HG02678 (cell line): ENCODE results near the gene ASF1B.
"Not testable (repeated sequence)": the region's sequence is repeated elsewhere in the genome, so short reads cannot be mapped to it uniquely, and the experiment has no call there.

Experiments
- ATAC-seq: cut with Tn5 transposase; IDR thresholded peaks from one replicate; pipeline ENCODE4 v1.9.1; 2021; ENCODE audit warnings: mild to moderate bottlenecking, moderate library complexity; ENCODE audit not compliant: unreplicated experiment

The ASF1B gene

GRCh38 chr19:14160017-14160703, 23.8 kb upstream of the ASF1B start:
- ATAC-seq, result no peak

- no peak for ATAC-seq
Observed at GRCh38 chr19:14159059-14159458, 22.7 kb upstream of the ASF1B start.

GRCh38 chr19:14158276-14159023, 22.1 kb upstream of the ASF1B start:
- no peak for ATAC-seq

GRCh38 chr19:14156971-14157717, 20.8 kb upstream of the ASF1B start:
- no peak for ATAC-seq

- no peak for ATAC-seq
Observed at GRCh38 chr19:14156122-14156521, 19.7 kb upstream of the ASF1B start.

- no peak for ATAC-seq
Observed at GRCh38 chr19:14155371-14155770, 19.0 kb upstream of the ASF1B start.

- no peak for ATAC-seq
Observed at GRCh38 chr19:14152713-14153112, 16.3 kb upstream of the ASF1B start.

GRCh38 chr19:14150770-14151661, 14.6 kb upstream of the ASF1B start:
- no peak for ATAC-seq

GRCh38 chr19:14150041-14150769, 13.8 kb upstream of the ASF1B start:
- no peak for ATAC-seq

GRCh38 chr19:14149509-14149994, 13.2 kb upstream of the ASF1B start:
- ATAC-seq, result no peak

GRCh38 chr19:14148751-14149410, 12.5 kb upstream of the ASF1B start:
- no peak for ATAC-seq

GRCh38 chr19:14147797-14148605, 11.6 kb upstream of the ASF1B start:
- ATAC-seq, result no peak

GRCh38 chr19:14146789-14147216, 10.4 kb upstream of the ASF1B start:
- no peak for ATAC-seq

- ATAC-seq, result not testable (repeated sequence)
Observed at GRCh38 chr19:14146169-14146568, 9.8 kb upstream of the ASF1B start.

- ATAC-seq, result no peak
Observed at GRCh38 chr19:14145381-14145780, 9.0 kb upstream of the ASF1B start.

- ATAC-seq, result no peak
Observed at GRCh38 chr19:14142262-14143190, 6.1 kb upstream of the ASF1B start.

GRCh38 chr19:14141041-14141440, 4.7 kb upstream of the ASF1B start:
- ATAC-seq, result no peak
